Activated T-helper 17 cell treated with anti-CD3 and anti-CD28 coated beads, Interleukin-2, amount 50 U/mL, for 72 hours (primary cell): ENCODE measurements around the gene COX17. TPM values are rescaled to one million over a fixed set of nuclear protein-coding genes. Genes with fewer than 3 reads are reported as not detected.
"Not testable (repeated sequence)": the region's sequence is repeated elsewhere in the genome, so short reads cannot be mapped to it uniquely, and the experiment has no call there.

Source experiments
- ATAC-seq: fragments of 150-1000 bp; cut with Tn5 transposase; replicated peaks from 2 replicates; pipeline ENCODE4 v1.10.0; 2021; ENCODE audit warnings: mild to moderate bottlenecking, moderate library complexity
- H3K27ac Mint-ChIP-seq: one replicate; pipeline ENCODE4 v1.8.0; 2022; ENCODE audit warnings: mixed read lengths
- H3K27me3 Mint-ChIP-seq: one replicate; pipeline ENCODE4 v1.8.0; 2022; ENCODE audit warnings: mixed read lengths
- H3K36me3 Mint-ChIP-seq: one replicate; pipeline ENCODE4 v1.8.0; 2022; ENCODE audit warnings: low read depth, mild to moderate bottlenecking, mixed read lengths
- H3K4me1 Mint-ChIP-seq: one replicate; pipeline ENCODE4 v1.8.0; 2022; ENCODE audit warnings: mixed read lengths
- H3K4me3 Mint-ChIP-seq: one replicate; pipeline ENCODE4 v1.8.0; 2022; ENCODE audit warnings: mild to moderate bottlenecking, mixed read lengths
- H3K9me3 Mint-ChIP-seq: one replicate; pipeline ENCODE4 v1.8.0; 2022; ENCODE audit warnings: mixed read lengths
- total RNA-seq, 2 donors: library from RNA; stranded (reverse); gene quantifications; one replicate each; pipeline ENCODE4 v1.2.3, GENCODE V29; 2022

The COX17 gene
- total RNA-seq, 2 donors from 2014 or later: 55.7 to 65.4 TPM

DNA sequence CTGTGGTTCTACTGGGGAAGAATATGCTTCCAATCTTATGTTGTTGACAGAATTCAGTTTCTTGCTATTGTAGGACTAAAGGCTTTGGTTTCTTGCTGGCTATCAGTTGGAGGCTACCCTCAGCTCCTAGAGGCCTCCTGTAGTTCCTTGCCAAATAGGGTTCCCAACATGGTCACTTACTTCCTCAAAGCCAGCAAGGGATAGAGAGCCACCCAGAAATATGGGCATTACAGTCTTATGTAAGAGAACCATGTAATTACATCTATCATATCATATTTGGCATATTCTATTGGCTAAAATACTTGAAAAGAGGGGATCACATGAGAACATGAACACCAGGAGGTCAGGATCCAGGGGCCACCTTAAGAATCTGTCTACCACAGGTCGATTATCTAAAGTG is 6.2 kb upstream of the COX17 start:
- no peaks in the 10 kb centered on the region for H3K36me3 Mint-ChIP-seq
- peaks cover 3% of the 10 kb centered on the region for H3K27me3 Mint-ChIP-seq
- H3K4me3 Mint-ChIP-seq: no peak overlapping the region
- no peak for ATAC-seq
- H3K9me3 Mint-ChIP-seq: no peaks in the 10 kb centered on the region
- H3K4me1 Mint-ChIP-seq: no peaks in the 10 kb centered on the region
- no peak overlapping the region for H3K27ac Mint-ChIP-seq

DNA sequence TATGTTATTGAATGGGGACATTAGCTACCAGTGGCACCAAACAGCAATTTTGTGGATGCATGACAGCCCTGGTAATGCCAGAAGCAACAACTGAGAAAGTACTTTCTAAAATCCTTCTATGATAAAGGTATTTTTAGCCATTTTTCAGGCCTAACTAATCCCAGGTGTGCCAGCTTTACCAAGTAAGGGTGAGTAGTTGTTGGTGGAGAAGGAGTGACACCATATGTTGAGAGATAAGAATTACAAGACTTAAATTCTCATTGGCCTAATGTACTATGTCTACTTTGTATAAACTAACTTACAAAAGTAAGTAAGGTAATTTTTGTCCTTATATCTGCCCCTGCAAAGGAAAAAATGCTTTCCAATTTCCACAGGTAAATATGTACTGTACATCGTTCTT is 4.1 kb upstream of the COX17 start:
- Mint-ChIP-seq H3K27me3 (no peaks in the 10 kb centered on the region), H3K27ac (no peak overlapping the region), H3K9me3 (no peaks in the 10 kb centered on the region)

GRCh38 chr3:119679874-119680273 is 2.7 kb upstream of the COX17 start:
- Mint-ChIP-seq H3K4me1 (peaks cover 13% of the 10 kb centered on the region), H3K4me3 (no peak overlapping the region), H3K27me3 (no peaks in the 10 kb centered on the region), H3K27ac (no peak overlapping the region), H3K9me3 (no peaks in the 10 kb centered on the region), H3K36me3 (peaks cover 26% of the 10 kb centered on the region)
- no peak for ATAC-seq

More for the DNA sequence above, 4.1 kb upstream of the COX17 start:
- no peak overlapping the region for H3K4me3 Mint-ChIP-seq
- H3K4me1 Mint-ChIP-seq: peaks cover 6% of the 10 kb centered on the region
- no peak for ATAC-seq
- peaks cover 11% of the 10 kb centered on the region for H3K36me3 Mint-ChIP-seq

GRCh38 chr3:119678209-119678608 is 1.0 kb upstream of the COX17 start:
- H3K9me3 Mint-ChIP-seq, ATAC-seq, H3K27me3 Mint-ChIP-seq: not testable (repeated sequence)
- Mint-ChIP-seq H3K4me3 (peak overlapping the region; percentile 82), H3K36me3 (peaks cover 42% of the 10 kb centered on the region), H3K27ac (peak overlapping the region; percentile 91), H3K4me1 (peaks cover 13% of the 10 kb centered on the region)

DNA sequence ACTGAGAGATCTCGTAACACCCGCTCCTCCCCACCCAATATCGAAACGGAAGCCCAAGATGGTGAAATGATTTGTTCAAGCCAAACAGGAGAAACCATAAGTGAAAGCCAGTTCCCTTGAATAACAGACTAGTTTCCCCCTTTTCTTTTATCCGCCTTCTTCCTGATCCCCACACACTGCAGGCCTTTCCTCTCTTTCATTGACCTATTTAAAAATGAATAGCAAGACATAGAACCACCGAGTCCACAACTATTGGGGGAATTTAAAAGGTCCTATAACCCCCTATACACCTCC is 382 bp upstream of the COX17 start:
- ATAC-seq: no peak
- H3K36me3 Mint-ChIP-seq: peaks cover 48% of the 10 kb centered on the region
- H3K4me1 Mint-ChIP-seq: peaks cover 13% of the 10 kb centered on the region
- peak overlapping the region; percentile 82 for H3K4me3 Mint-ChIP-seq
- no peaks in the 10 kb centered on the region for H3K9me3 Mint-ChIP-seq
- H3K27me3 Mint-ChIP-seq: no peaks in the 10 kb centered on the region
- peak overlapping the region; percentile 91 for H3K27ac Mint-ChIP-seq

DNA sequence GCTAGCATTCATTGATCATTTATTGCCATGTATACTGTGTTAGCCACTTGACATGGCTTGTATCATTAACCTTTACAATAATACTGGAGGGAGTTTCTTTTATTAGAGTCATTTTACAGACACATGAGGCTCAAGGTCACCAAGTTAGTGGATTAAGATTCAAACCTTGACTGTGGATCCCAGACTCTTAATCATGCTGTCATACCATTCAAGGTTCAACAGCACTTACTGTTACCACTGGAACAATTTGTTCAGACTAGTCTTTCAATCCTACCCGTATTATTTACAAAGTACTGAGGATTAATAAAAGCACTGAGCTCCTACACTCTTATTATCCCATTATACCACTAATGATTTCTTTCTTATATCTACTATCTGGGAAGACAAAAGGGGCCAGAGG is 1.2 kb downstream of the COX17 start:
- no peaks in the 10 kb centered on the region for H3K27me3 Mint-ChIP-seq
- peak overlapping the region; percentile 82 for H3K4me3 Mint-ChIP-seq
- peaks cover 64% of the 10 kb centered on the region for H3K36me3 Mint-ChIP-seq
- peaks cover 13% of the 10 kb centered on the region for H3K4me1 Mint-ChIP-seq
- peak overlapping the region; percentile 91 for H3K27ac Mint-ChIP-seq
- ATAC-seq: no peak
- no peaks in the 10 kb centered on the region for H3K9me3 Mint-ChIP-seq

DNA sequence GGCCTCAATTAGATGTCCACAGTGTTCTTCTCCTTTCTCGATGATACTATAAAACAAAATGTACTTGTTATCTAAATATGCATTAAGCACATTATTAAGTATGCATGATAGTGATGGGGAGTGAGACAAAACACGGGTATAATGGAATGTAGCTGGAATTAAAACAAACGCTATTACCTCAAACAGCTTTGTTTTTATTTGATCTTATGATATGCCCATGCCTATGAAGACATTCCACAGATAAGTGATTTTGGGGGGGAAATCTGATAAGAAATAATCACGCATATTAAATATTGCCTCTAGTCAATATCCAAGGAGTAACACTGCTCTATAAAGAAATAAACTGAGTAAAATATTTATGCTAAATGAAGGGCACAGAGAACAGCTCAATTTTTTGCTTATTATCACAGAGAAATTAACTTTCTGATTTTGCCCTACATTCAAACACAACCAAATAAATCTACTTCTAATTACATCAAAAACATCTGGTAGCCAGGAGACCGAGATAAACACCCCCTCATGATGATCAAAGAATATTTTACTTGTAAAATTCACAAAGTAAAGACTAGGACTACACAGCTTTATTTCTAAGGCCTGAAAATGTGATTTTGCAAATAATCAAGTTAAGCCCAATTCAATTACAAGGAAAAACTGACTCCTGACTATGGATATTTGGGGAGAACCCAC is 1.9 kb downstream of the COX17 start:
- no peak for ATAC-seq
- H3K36me3 Mint-ChIP-seq: peaks cover 71% of the 10 kb centered on the region
- peak overlapping the region; percentile 91 for H3K27ac Mint-ChIP-seq
- H3K4me3 Mint-ChIP-seq: peak overlapping the region; percentile 82
- H3K4me1 Mint-ChIP-seq: peaks cover 13% of the 10 kb centered on the region
- no peaks in the 10 kb centered on the region for H3K27me3 Mint-ChIP-seq
- no peaks in the 10 kb centered on the region for H3K9me3 Mint-ChIP-seq

DNA sequence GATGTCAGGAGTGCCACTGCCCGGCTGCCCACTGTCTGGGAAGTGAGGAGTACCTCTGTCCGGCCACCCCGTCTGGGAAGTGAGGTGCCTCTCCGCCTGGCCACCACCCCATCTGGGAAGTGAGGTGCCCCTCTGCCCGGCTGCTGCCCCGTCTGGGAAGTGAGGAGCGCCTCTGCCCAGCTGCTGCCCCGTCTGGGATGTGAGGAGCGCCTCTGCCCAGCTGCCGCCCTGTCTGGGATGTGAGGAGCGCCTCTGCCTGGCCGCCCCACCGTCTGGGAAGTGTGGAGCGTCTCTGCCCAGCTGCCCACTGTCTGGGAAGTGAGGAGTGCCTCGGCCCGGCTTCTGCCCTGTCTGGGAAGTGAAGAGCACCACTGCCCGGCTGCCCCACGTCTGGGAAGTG is 3.3 kb downstream of the COX17 start:
- Mint-ChIP-seq H3K27ac (no peak overlapping the region), H3K4me1 (peaks cover 13% of the 10 kb centered on the region), H3K9me3 (no peaks in the 10 kb centered on the region), H3K4me3 (no peak overlapping the region), H3K27me3 (no peaks in the 10 kb centered on the region), H3K36me3 (peaks cover 86% of the 10 kb centered on the region)
- ATAC-seq: no peak

DNA sequence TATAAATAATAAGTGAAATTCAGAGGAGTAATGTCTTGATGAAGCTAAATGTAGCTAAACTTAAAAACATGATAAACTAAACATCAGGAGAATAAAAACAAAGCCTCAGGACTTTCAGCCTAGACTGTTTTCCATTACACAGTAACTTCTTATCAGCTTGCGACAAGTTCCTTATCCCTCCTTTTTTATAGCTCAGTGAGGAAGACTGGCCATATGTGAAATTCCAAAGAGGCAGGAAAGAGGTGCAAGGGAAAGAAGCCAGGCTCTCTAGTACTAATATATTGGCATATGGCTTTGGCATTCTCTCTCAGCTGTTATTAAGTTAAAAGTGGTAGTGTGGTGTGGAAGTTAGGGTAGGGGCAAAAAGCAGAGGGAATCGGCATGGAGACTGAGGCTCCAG is 4.4 kb downstream of the COX17 start:
- Mint-ChIP-seq H3K27ac (peak overlapping the region; percentile 61), H3K36me3 (peaks cover 92% of the 10 kb centered on the region), H3K4me1 (peaks cover 13% of the 10 kb centered on the region), H3K9me3 (no peaks in the 10 kb centered on the region), H3K27me3 (no peaks in the 10 kb centered on the region), H3K4me3 (no peak overlapping the region)
- no peak for ATAC-seq

DNA sequence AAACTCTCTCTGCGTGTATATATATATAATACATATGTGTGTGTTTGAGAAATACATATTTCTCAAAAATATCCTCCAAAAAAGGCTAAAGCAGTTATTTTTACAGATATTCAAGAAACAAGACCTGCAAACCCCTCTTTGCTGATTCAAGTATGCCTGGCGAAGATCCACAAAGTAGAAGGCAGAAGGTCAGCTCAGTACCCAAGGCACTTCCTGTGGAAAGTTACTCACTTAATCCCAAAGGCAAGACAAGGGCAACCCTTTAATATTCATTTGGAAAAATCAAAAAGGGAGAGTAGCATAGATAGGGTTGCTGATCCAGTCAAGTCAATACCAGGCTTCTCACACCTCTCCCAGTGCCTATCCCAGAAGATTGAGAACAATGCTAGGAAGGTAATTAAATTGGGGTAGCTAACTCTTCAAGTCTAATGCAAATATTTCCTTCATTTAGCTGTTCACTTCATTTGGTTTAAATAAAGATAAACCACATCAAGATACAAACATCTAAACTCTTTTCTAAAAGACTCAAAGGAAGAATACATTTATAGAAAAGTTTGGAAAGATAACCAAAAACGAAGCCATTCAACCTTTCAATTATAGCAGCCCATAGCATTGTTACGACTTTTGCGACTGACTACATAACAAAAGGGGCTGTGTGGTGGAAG is 7.2 kb downstream of the COX17 start:
- Mint-ChIP-seq H3K9me3 (no peaks in the 10 kb centered on the region), H3K4me1 (no peaks in the 10 kb centered on the region), H3K36me3 (peaks cover 80% of the 10 kb centered on the region), H3K27me3 (no peaks in the 10 kb centered on the region), H3K4me3 (no peak overlapping the region), H3K27ac (peak overlapping the region; percentile 78)
- ATAC-seq: no peak

GRCh38 chr3:119665954-119666559 is 11.1 kb downstream of the COX17 start:
- no peak overlapping the region for H3K4me3 Mint-ChIP-seq
- H3K27me3 Mint-ChIP-seq: no peaks in the 10 kb centered on the region
- H3K9me3 Mint-ChIP-seq: no peaks in the 10 kb centered on the region
- H3K27ac Mint-ChIP-seq: no peak overlapping the region
- no peak for ATAC-seq
- no peaks in the 10 kb centered on the region for H3K4me1 Mint-ChIP-seq
- H3K36me3 Mint-ChIP-seq: peaks cover 41% of the 10 kb centered on the region

DNA sequence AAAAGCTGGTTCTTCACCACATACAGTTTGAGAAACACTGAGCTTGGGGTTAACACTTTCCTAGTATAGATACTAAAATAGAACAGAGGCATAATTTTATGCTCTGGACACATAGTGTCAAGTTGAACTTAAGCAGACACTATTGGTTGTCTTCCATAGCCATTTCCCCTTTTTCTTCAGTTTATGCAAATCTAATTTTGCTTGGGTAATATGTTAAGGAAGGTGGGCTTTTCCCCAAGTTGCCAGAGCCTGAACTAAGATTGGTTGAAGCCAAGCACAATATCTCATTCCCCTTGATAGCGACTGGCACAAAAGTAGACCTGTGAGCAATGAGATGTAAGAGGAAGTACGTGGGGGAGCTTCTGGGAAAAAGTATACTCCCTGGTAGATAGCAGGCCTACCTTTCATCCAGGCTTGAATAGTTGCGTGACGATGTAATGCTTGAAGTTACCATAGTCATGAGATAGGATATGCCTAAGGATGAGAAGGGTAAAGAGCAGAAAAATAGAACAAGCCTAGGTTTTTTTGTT is 12.3 kb downstream of the COX17 start:
- no peak overlapping the region for H3K4me3 Mint-ChIP-seq
- no peak for ATAC-seq
- H3K36me3 Mint-ChIP-seq: peaks cover 29% of the 10 kb centered on the region
- peak overlapping the region; percentile 44 for H3K27ac Mint-ChIP-seq
- no peaks in the 10 kb centered on the region for H3K9me3 Mint-ChIP-seq
- H3K4me1 Mint-ChIP-seq: no peaks in the 10 kb centered on the region
- H3K27me3 Mint-ChIP-seq: no peaks in the 10 kb centered on the region

- H3K9me3 Mint-ChIP-seq: no peaks in the 10 kb centered on the region
- H3K4me1 Mint-ChIP-seq: no peaks in the 10 kb centered on the region
- H3K27me3 Mint-ChIP-seq: no peaks in the 10 kb centered on the region
- peak; percentile 34 for ATAC-seq
- H3K4me3 Mint-ChIP-seq: no peak overlapping the region
- H3K36me3 Mint-ChIP-seq: peaks cover 24% of the 10 kb centered on the region
- peak overlapping the region; percentile 44 for H3K27ac Mint-ChIP-seq
These were observed 12.8 kb downstream of the COX17 start for GRCh38 chr3:119664370-119664769.

DNA sequence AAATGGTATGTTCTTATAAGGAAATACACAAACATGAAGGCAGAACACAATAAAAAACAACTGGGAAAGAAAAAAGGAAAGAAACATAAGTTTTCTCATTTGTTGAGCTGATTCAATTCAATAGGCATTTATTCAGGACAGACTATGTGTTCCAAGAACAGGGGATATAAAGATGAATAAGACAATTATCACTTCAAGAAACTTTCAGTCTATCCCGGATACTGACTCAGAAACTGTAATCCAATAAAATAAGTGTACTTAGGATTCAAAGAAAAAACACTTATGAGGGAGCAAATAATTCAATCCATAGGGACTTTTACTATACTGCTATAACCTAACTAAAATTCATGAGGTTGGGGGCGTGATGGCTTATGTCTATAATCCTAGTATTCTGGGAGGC is 13.3 kb downstream of the COX17 start:
- no peak for ATAC-seq
- no peaks in the 10 kb centered on the region for H3K9me3 Mint-ChIP-seq
- H3K27me3 Mint-ChIP-seq: no peaks in the 10 kb centered on the region
- peaks cover 19% of the 10 kb centered on the region for H3K36me3 Mint-ChIP-seq
- H3K4me3 Mint-ChIP-seq: no peak overlapping the region
- H3K27ac Mint-ChIP-seq: peak overlapping the region; percentile 44
- no peaks in the 10 kb centered on the region for H3K4me1 Mint-ChIP-seq
